Trophoblast cell (in vitro differentiated cells and primary cell): ENCODE measurements around the gene AMPH.

Experiments
- DNase-seq, 2 donors: peaks; one replicate each; pipeline ENCODE4 v3.0.0-alpha.2; 2016
- H2AFZ ChIP-seq: 2 replicates; pipeline ENCODE4 v1.6.1; 2013; ENCODE audit warnings: low read length, moderate library complexity, mild to moderate bottlenecking; ENCODE audit not compliant: insufficient read depth, poor library complexity
- H2AK5ac ChIP-seq: 2 replicates; pipeline ENCODE4 v1.6.1; 2013; ENCODE audit warnings: mild to moderate bottlenecking, low read length
- H2BK120ac ChIP-seq: 2 replicates; pipeline ENCODE4 v1.6.1; 2013; ENCODE audit warnings: low read length, mild to moderate bottlenecking, moderate library complexity; ENCODE audit not compliant: insufficient read depth, poor library complexity
- H2BK12ac ChIP-seq: 2 replicates; pipeline ENCODE4 v1.6.1; 2013; ENCODE audit warnings: mild to moderate bottlenecking, low read length, moderate library complexity
- H2BK5ac ChIP-seq: 2 replicates; pipeline ENCODE4 v1.6.1; 2013; ENCODE audit warnings: low read length, low read depth, moderate library complexity, mild to moderate bottlenecking; ENCODE audit not compliant: poor library complexity
- H3K14ac ChIP-seq: 2 replicates; pipeline ENCODE4 v1.6.1; 2013; ENCODE audit warnings: mild to moderate bottlenecking, low read length
- H3K18ac ChIP-seq: 2 replicates; pipeline ENCODE4 v1.6.1; 2013; ENCODE audit warnings: mild to moderate bottlenecking, low read length
- H3K23ac ChIP-seq: 2 replicates; pipeline ENCODE4 v1.6.1; 2013; ENCODE audit warnings: low read length
- H3K27ac ChIP-seq: 2 replicates; pipeline ENCODE4 v1.5.1; 2013; ENCODE audit warnings: low read depth, mild to moderate bottlenecking, inconsistent platforms, low read length, moderate library complexity
- H3K27me3 ChIP-seq: 2 replicates; pipeline ENCODE4 v1.6.1; 2013; ENCODE audit warnings: inconsistent platforms, mild to moderate bottlenecking, low read length, moderate library complexity; ENCODE audit not compliant: insufficient read depth
- H3K36me3 ChIP-seq, 2 experiments: 1 replicate in 1 of 2; 2 replicates in 1 of 2; pipeline ENCODE4 v1.6.1; 2013; ENCODE audit warnings: low read length in 2 of 2, mild to moderate bottlenecking in 2 of 2, moderate library complexity in 1 of 2; ENCODE audit not compliant: insufficient read depth in 2 of 2, control insufficient read depth in 1 of 2
- H3K4ac ChIP-seq: 2 replicates; pipeline ENCODE4 v1.6.1; 2013; ENCODE audit warnings: low read depth, mild to moderate bottlenecking, low read length, moderate library complexity
- H3K4me1 ChIP-seq, 2 experiments: 1 replicate in 1 of 2; 2 replicates in 1 of 2; pipeline ENCODE4 v1.6.1; 2013; ENCODE audit warnings: low read length in 2 of 2, mild to moderate bottlenecking in 2 of 2, moderate library complexity in 1 of 2; ENCODE audit not compliant: insufficient read depth in 2 of 2, control insufficient read depth in 1 of 2
- H3K4me2 ChIP-seq: 2 replicates; pipeline ENCODE4 v1.6.1; 2013; ENCODE audit warnings: inconsistent platforms, mild to moderate bottlenecking, low read length, moderate library complexity
- H3K4me3 ChIP-seq: 2 replicates; pipeline ENCODE4 v1.5.1; 2013; ENCODE audit warnings: mild to moderate bottlenecking, low read depth, low read length, inconsistent platforms
- H3K79me1 ChIP-seq: one replicate; pipeline ENCODE4 v1.6.1; 2013; ENCODE audit warnings: low read length
- H3K79me2 ChIP-seq: 2 replicates; pipeline ENCODE4 v1.6.1; 2013; ENCODE audit warnings: low read length, mild to moderate bottlenecking; ENCODE audit not compliant: control insufficient read depth, insufficient read depth, poor library complexity
- H3K9ac ChIP-seq: 2 replicates; pipeline ENCODE4 v1.6.1; 2013; ENCODE audit warnings: mild to moderate bottlenecking, low read length
- H3K9me3 ChIP-seq: 2 replicates; pipeline ENCODE4 v1.6.1; 2013; ENCODE audit warnings: low read depth, mild to moderate bottlenecking, control low read depth, inconsistent platforms, low read length; ENCODE audit not compliant: insufficient read depth
- H4K12ac ChIP-seq: 2 replicates; pipeline ENCODE4 v1.6.1; 2013; ENCODE audit warnings: low read depth, mild to moderate bottlenecking, low read length, moderate library complexity
- H4K8ac ChIP-seq: 2 replicates; pipeline ENCODE4 v1.6.1; 2013; ENCODE audit warnings: low read depth, mild to moderate bottlenecking, low read length, moderate library complexity
- H4K91ac ChIP-seq: one replicate; pipeline ENCODE4 v1.6.1; 2013; ENCODE audit warnings: low read depth, mild to moderate bottlenecking, low read length, moderate library complexity
- WGBS: extraction: QIAGEN DNeasy Blood & Tissue Kit; methylation state at CpG from one replicate; pipeline ENCODE4 v1.1.7; 2013; ENCODE audit warnings: missing lambda C conversion rate; ENCODE audit not compliant: insufficient read length, insufficient coverage; ENCODE audit errors: extremely low coverage; 5-methylcytosine and 5-hydroxymethylcytosine counted together

AMPH gene

GRCh38 chr7:38563741-38564140 lies 67.4 kb downstream of the AMPH start:
- no peak overlapping the region for H4K91ac ChIP-seq
- no peak overlapping the region for H2AK5ac ChIP-seq
- H3K27ac ChIP-seq: no peak overlapping the region
- H3K4ac ChIP-seq: no peak overlapping the region
- no peak overlapping the region for H4K8ac ChIP-seq
- no peak overlapping the region for H2BK12ac ChIP-seq
- H3K23ac ChIP-seq: no peak overlapping the region
- H3K18ac ChIP-seq: no peak overlapping the region
- H3K9me3 ChIP-seq: peaks cover 1% of the 10 kb centered on the region
- no peak overlapping the region for H3K4me2 ChIP-seq
- H3K4me1 ChIP-seq: no peaks in the 10 kb centered on the region
- no peaks in the 10 kb centered on the region for H3K27me3 ChIP-seq
- no CpG with 5 or more reads among the region's 2 CpGs for WGBS
- no peak overlapping the region for H3K9ac ChIP-seq
- no peak overlapping the region for H3K14ac ChIP-seq
- peaks cover 0 to 1% of the 10 kb centered on the region in 2 experiments for H3K36me3 ChIP-seq
- H2BK120ac ChIP-seq: no peak overlapping the region
- no peak for DNase-seq
- H3K79me2 ChIP-seq: no peaks in the 10 kb centered on the region
- H3K4me3 ChIP-seq: no peak overlapping the region
- H3K79me1 ChIP-seq: no peaks in the 10 kb centered on the region
- no peak overlapping the region for H2BK5ac ChIP-seq
- no peak overlapping the region for H4K12ac ChIP-seq
- H2AFZ ChIP-seq: no peak overlapping the region

- H4K91ac ChIP-seq: no peak overlapping the region
- H3K4ac ChIP-seq: no peak overlapping the region
- no peak overlapping the region for H3K18ac ChIP-seq
- no peaks in the 10 kb centered on the region for H3K4me1 ChIP-seq
- no peak overlapping the region for H3K23ac ChIP-seq
- H3K4me2 ChIP-seq: no peak overlapping the region
- no peak overlapping the region for H4K12ac ChIP-seq
- no peak overlapping the region for H4K8ac ChIP-seq
- H2BK120ac ChIP-seq: no peak overlapping the region
- no peaks in the 10 kb centered on the region for H3K79me2 ChIP-seq
- H3K79me1 ChIP-seq: no peaks in the 10 kb centered on the region
- peak; percentile 23 to 56 for DNase-seq
- no peak overlapping the region for H3K14ac ChIP-seq
- H2AK5ac ChIP-seq: no peak overlapping the region
- H2AFZ ChIP-seq: no peak overlapping the region
- H2BK5ac ChIP-seq: no peak overlapping the region
- no CpG with 5 or more reads among the region's 3 CpGs for WGBS
- no peak overlapping the region for H3K4me3 ChIP-seq
- no peak overlapping the region for H3K9ac ChIP-seq
- no peak overlapping the region for H2BK12ac ChIP-seq
- H3K36me3 ChIP-seq: no peaks in the 10 kb centered on the region
- H3K27ac ChIP-seq: no peak overlapping the region
- peaks cover 1% of the 10 kb centered on the region for H3K9me3 ChIP-seq
- no peaks in the 10 kb centered on the region for H3K27me3 ChIP-seq
These were observed 70.0 kb downstream of the AMPH start for GRCh38 chr7:38561166-38561565.

- Histone ChIP-seq H4K12ac (no peak overlapping the region), H3K9ac (no peak overlapping the region), H2BK120ac (no peak overlapping the region), H4K8ac (no peak overlapping the region), H3K23ac (no peak overlapping the region), H3K79me2 (no peaks in the 10 kb centered on the region), H3K27ac (no peak overlapping the region), H3K36me3 (no peaks in the 10 kb centered on the region), H3K4me3 (no peak overlapping the region), H2AK5ac (no peak overlapping the region), H3K79me1 (no peaks in the 10 kb centered on the region), H3K9me3 (no peaks in the 10 kb centered on the region), H4K91ac (no peak overlapping the region), H3K18ac (no peak overlapping the region), H3K4me2 (no peak overlapping the region), H3K4ac (no peak overlapping the region), H3K27me3 (no peaks in the 10 kb centered on the region), H2BK12ac (no peak overlapping the region), H3K14ac (no peak overlapping the region), H3K4me1 (peaks cover 2 to 3% of the 10 kb centered on the region in 2 experiments), H2BK5ac (no peak overlapping the region), H2AFZ (no peak overlapping the region)
- WGBS: no CpG with 5 or more reads among the region's 7 CpGs
- DNase-seq: peak in 1 of 2 donors; percentile 18
These were observed 72.3 kb downstream of the AMPH start for GRCh38 chr7:38558761-38559345.

DNA sequence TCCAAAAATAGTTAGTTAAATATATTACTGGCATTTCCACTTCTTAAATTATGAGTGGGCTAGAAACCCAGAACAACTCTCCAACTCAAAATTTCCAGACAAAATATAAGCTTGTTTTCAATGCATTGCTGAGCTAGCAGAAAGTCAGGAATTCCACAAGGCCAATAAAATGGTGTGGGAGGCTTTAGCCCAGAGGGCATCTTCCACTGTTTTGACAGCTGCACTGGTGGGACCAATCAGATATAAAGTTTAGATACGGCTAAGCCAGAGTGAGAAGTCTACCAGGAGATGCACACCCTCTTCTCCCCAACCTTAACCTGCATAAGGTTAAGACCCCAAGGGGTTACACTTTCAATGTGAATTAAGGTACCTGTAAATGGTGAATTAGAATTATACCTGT lies 76.6 kb downstream of the AMPH start:
- Histone ChIP-seq H3K4me2 (no peak overlapping the region), H4K91ac (no peak overlapping the region), H3K4me1 (peaks cover 2 to 4% of the 10 kb centered on the region in 2 experiments), H3K79me1 (no peaks in the 10 kb centered on the region), H3K18ac (no peak overlapping the region), H3K36me3 (no peaks in the 10 kb centered on the region), H4K8ac (no peak overlapping the region), H3K14ac (no peak overlapping the region), H4K12ac (no peak overlapping the region), H2BK12ac (no peak overlapping the region), H3K79me2 (no peaks in the 10 kb centered on the region), H3K9me3 (no peaks in the 10 kb centered on the region), H3K27ac (no peak overlapping the region), H3K4me3 (no peak overlapping the region), H2AK5ac (no peak overlapping the region), H3K4ac (no peak overlapping the region), H2BK5ac (no peak overlapping the region), H2BK120ac (no peak overlapping the region), H2AFZ (no peak overlapping the region), H3K23ac (no peak overlapping the region), H3K27me3 (no peaks in the 10 kb centered on the region), H3K9ac (no peak overlapping the region)
- WGBS: no CpG with 5 or more reads among the region's 1 CpG
- DNase-seq: no peak
